ENCODE results near the gene SIL1. TPM values are rescaled to one million over a fixed set of nuclear protein-coding genes. Genes with fewer than 3 reads are reported as not detected.
"Not testable (repeated sequence)": the region's sequence is repeated elsewhere in the genome, so short reads cannot be mapped to it uniquely, and the experiment has no call there.

Gene SIL1
- total and polyA plus RNA-seq, 2 of the 4 experiments (the other 2 are of a cell fraction) = 56.1 to 66.0 TPM

GRCh38 chr5:139113892-139114291, 84.3 kb downstream of the SIL1 start:
- H3K9me3 ChIP-seq (ENCODE audit: control insufficient read depth, insufficient read depth, low read length) = no peaks in the 10 kb centered on the region
- no peak overlapping the region for H2AK5ac ChIP-seq (ENCODE audit: low read depth, low read length)
- no peak overlapping the region for H4K91ac ChIP-seq (ENCODE audit: insufficient read depth, low read depth, low read length)
- no peak overlapping the region for H2BK120ac ChIP-seq (ENCODE audit: low read depth, low read length)
- no peaks in the 10 kb centered on the region for H3K27me3 ChIP-seq (ENCODE audit: control insufficient read depth, insufficient read depth, low read length)
- no peak overlapping the region for H3K4me3 ChIP-seq (ENCODE audit: insufficient read depth, low read depth, low read length)
- no peak overlapping the region for H2BK20ac ChIP-seq (ENCODE audit: low read depth, low read length)
- no peaks in the 10 kb centered on the region for H3K79me1 ChIP-seq (ENCODE audit: low read depth in 1 of 2, low read length in 2 of 2)
- H2BK5ac ChIP-seq (ENCODE audit: low read depth, low read length, poor library complexity, severe bottlenecking) = no peak overlapping the region
- no TSS peak for BruUV-seq (replicated peaks)
- H4K20me1 ChIP-seq (ENCODE audit: insufficient read depth, low read length) = no peaks in the 10 kb centered on the region
- H3K23ac ChIP-seq (ENCODE audit: low read depth, low read length) = no peak overlapping the region
- H2BK15ac ChIP-seq (ENCODE audit: low read depth, low read length) = no peak overlapping the region
- H3K36me3 ChIP-seq (ENCODE audit: control insufficient read depth, insufficient read depth, low read length) = peaks cover 9% of the 10 kb centered on the region
- dilution Hi-C loops (cut with HindIII; ENCODE audit: low sequenced_read_pairs, unreplicated experiment) (no loop called here), intact Hi-C loops (cut with micrococcal nuclease) (no loop called here), in situ Hi-C loops (cut with MboI; ENCODE audit: low sequenced_read_pairs) (no loop called here)
- no peak overlapping the region for H3K18ac ChIP-seq (ENCODE audit: low read depth, low read length)
- no peak overlapping the region for H2AFZ ChIP-seq (replicated peaks; ENCODE audit: low read length, poor library complexity)
- ChIA-PET POLR2A (ENCODE audit: unreplicated experiment) (no interaction called here), CTCF (interaction anchor here (0.6 kb wide), 1 partner anchor 19 kb away, joined by 4 read pairs; no protein-coding TSS in a partner anchor)
- 50% methylated on average over 1 of the region's 2 CpGs; no CpG with 5 or more reads in 1 of the 2 experiments for WGBS, 2 experiments (ENCODE audit: extremely low coverage in 2 of 2, insufficient read length in 1 of 2)
- no peak overlapping the region for H4K8ac ChIP-seq (ENCODE audit: low read depth in 2 of 2, low read length in 2 of 2)
- TF ChIP-seq USF2 (IDR thresholded peaks at IDR 0.05; ENCODE audit: low read depth, low read length) (no peak), RFX5 (IDR thresholded peaks at IDR 0.05; ENCODE audit: low read depth, low read length) (no peak)
- H3K9ac ChIP-seq (ENCODE audit: low read depth, low read length) = no peak overlapping the region
- H3K9me1 ChIP-seq (ENCODE audit: insufficient read depth, low read length) = no peaks in the 10 kb centered on the region; the same call in 1 of the 2 replicates
- H3K14ac ChIP-seq (replicated peaks; ENCODE audit: low read depth, low read length) = no peak overlapping the region
- H3K4me2 ChIP-seq (ENCODE audit: low read depth, low read length) = no peak overlapping the region
- no peak overlapping the region for H4K5ac ChIP-seq (ENCODE audit: low read depth, low read length)
- H2AK9ac ChIP-seq (replicated peaks; ENCODE audit: low read depth, low read length, poor library complexity) = no peak overlapping the region
- H3K4me1 ChIP-seq (ENCODE audit: control insufficient read depth, insufficient read depth, low read length) = peaks cover 4% of the 10 kb centered on the region; the same call in 1 of the 2 replicates
- no peak overlapping the region for H3K27ac ChIP-seq (ENCODE audit: insufficient read depth, low read length)
- no peak overlapping the region for H3K4ac ChIP-seq (ENCODE audit: low read depth, low read length)
- ATAC-seq (ENCODE audit: low read depth) (no peak), DNase-seq (no peak)
- H3K56ac ChIP-seq (ENCODE audit: extremely low read depth, insufficient read depth, low read length) = no peak overlapping the region

GRCh38 chr5:139112362-139112761, 85.8 kb downstream of the SIL1 start:
- H3K79me1 ChIP-seq (ENCODE audit: low read depth in 1 of 2, low read length in 2 of 2); H3K18ac ChIP-seq (ENCODE audit: low read depth, low read length); H2AK5ac ChIP-seq (ENCODE audit: low read depth, low read length); H3K4me2 ChIP-seq (ENCODE audit: low read depth, low read length); H3K27ac ChIP-seq (ENCODE audit: insufficient read depth, low read length); H2BK15ac ChIP-seq (ENCODE audit: low read depth, low read length); H2BK5ac ChIP-seq (ENCODE audit: low read depth, low read length, poor library complexity, severe bottlenecking); H4K20me1 ChIP-seq (ENCODE audit: insufficient read depth, low read length); H2BK20ac ChIP-seq (ENCODE audit: low read depth, low read length); BruUV-seq (replicated peaks); H3K23ac ChIP-seq (ENCODE audit: low read depth, low read length); H3K4me1 ChIP-seq (ENCODE audit: control insufficient read depth, insufficient read depth, low read length); H3K36me3 ChIP-seq (ENCODE audit: control insufficient read depth, insufficient read depth, low read length); dilution Hi-C loops (cut with HindIII; ENCODE audit: low sequenced_read_pairs, unreplicated experiment); H3K14ac ChIP-seq (replicated peaks; ENCODE audit: low read depth, low read length); H3K9me3 ChIP-seq (ENCODE audit: control insufficient read depth, insufficient read depth, low read length); H3K4me3 ChIP-seq (ENCODE audit: insufficient read depth, low read depth, low read length); H2AK9ac ChIP-seq (replicated peaks; ENCODE audit: low read depth, low read length, poor library complexity); DNase-seq; H2BK120ac ChIP-seq (ENCODE audit: low read depth, low read length); H3K9me1 ChIP-seq (ENCODE audit: insufficient read depth, low read length); intact Hi-C loops (cut with micrococcal nuclease); H4K8ac ChIP-seq (ENCODE audit: low read depth in 2 of 2, low read length in 2 of 2); H3K56ac ChIP-seq (ENCODE audit: extremely low read depth, insufficient read depth, low read length); H2AFZ ChIP-seq (replicated peaks; ENCODE audit: low read length, poor library complexity); H3K9ac ChIP-seq (ENCODE audit: low read depth, low read length); H3K4ac ChIP-seq (ENCODE audit: low read depth, low read length); H4K91ac ChIP-seq (ENCODE audit: insufficient read depth, low read depth, low read length); CTCF ChIA-PET; H3K27me3 ChIP-seq (ENCODE audit: control insufficient read depth, insufficient read depth, low read length); in situ Hi-C loops (cut with MboI; ENCODE audit: low sequenced_read_pairs); H4K5ac ChIP-seq (ENCODE audit: low read depth, low read length); POLR2A ChIA-PET (ENCODE audit: unreplicated experiment); ATAC-seq (ENCODE audit: low read depth): not testable (repeated sequence)
- 100% methylated on average over 2 of the region's 39 CpGs; no CpG with 5 or more reads in 1 of the 2 experiments for WGBS, 2 experiments (ENCODE audit: extremely low coverage in 2 of 2, insufficient read length in 1 of 2)
